Measurements from ENCODE around the gene CELF5. TPM values are rescaled to one million over a fixed set of nuclear protein-coding genes. Genes with fewer than 3 reads are reported as not detected.
"Not testable (repeated sequence)": the region's sequence is repeated elsewhere in the genome, so short reads cannot be mapped to it uniquely, and the experiment has no call there.

The CELF5 gene
- total RNA-seq, 2 donors from 2014 or later, result 0.42 to 0.57 TPM

- H3K27ac Mint-ChIP-seq, result no peak overlapping the region
Measured at GRCh38 chr19:3328743-3329142, 104.3 kb downstream of the CELF5 start.

GRCh38 chr19:3330047-3330446 lies 105.6 kb downstream of the CELF5 start:
- no peak overlapping the region for H3K4me3 Mint-ChIP-seq
- no peaks in the 10 kb centered on the region for H3K9me3 ChIP-seq (ENCODE audit: control insufficient read depth, low read length, poor library complexity, severe bottlenecking)
- no peak for DNase-seq
- no peak overlapping the region for H3K27ac Mint-ChIP-seq
- H3K4me1 Mint-ChIP-seq, result peaks cover 9% of the 10 kb centered on the region
- no peak for ATAC-seq
- peaks cover 7% of the 10 kb centered on the region for H3K27me3 Mint-ChIP-seq
- H3K36me3 Mint-ChIP-seq (ENCODE audit: low read depth), result peaks cover 2% of the 10 kb centered on the region

More at GRCh38 chr19:3328743-3329142, 104.3 kb downstream of the CELF5 start:
- H3K36me3 Mint-ChIP-seq (ENCODE audit: low read depth), result peaks cover 2% of the 10 kb centered on the region
- peaks cover 6% of the 10 kb centered on the region for H3K4me1 Mint-ChIP-seq
- no peak for ATAC-seq
- peaks cover 7% of the 10 kb centered on the region for H3K27me3 Mint-ChIP-seq
- no peaks in the 10 kb centered on the region for H3K9me3 ChIP-seq (ENCODE audit: control insufficient read depth, low read length, poor library complexity, severe bottlenecking)
- no peak overlapping the region for H3K4me3 Mint-ChIP-seq
- no peak for DNase-seq

- H3K9me3 ChIP-seq (ENCODE audit: control insufficient read depth, low read length, poor library complexity, severe bottlenecking); H3K4me1 Mint-ChIP-seq; ATAC-seq; DNase-seq; H3K36me3 Mint-ChIP-seq (ENCODE audit: low read depth); H3K27me3 Mint-ChIP-seq; H3K4me3 Mint-ChIP-seq; H3K27ac Mint-ChIP-seq: not testable (repeated sequence)
Measured at GRCh38 chr19:3332232-3332631, 107.8 kb downstream of the CELF5 start.

GRCh38 chr19:3333020-3333583 lies 108.6 kb downstream of the CELF5 start:
- Mint-ChIP-seq H3K27ac (peak overlapping the region; percentile 80), H3K27me3 (no peaks in the 10 kb centered on the region), H3K4me3 (no peak overlapping the region), H3K4me1 (peaks cover 7% of the 10 kb centered on the region), H3K36me3 (ENCODE audit: low read depth) (no peaks in the 10 kb centered on the region)
- ATAC-seq (no peak), DNase-seq (no peak)
- H3K9me3 ChIP-seq (ENCODE audit: control insufficient read depth, low read length, poor library complexity, severe bottlenecking), result no peaks in the 10 kb centered on the region

GRCh38 chr19:3333662-3334061 lies 109.2 kb downstream of the CELF5 start:
- DNase-seq (no peak), ATAC-seq (no peak)
- no peak overlapping the region for H3K4me3 Mint-ChIP-seq
- H3K27me3 Mint-ChIP-seq, result no peaks in the 10 kb centered on the region
- H3K27ac Mint-ChIP-seq, result peak overlapping the region; percentile 80
- no peaks in the 10 kb centered on the region for H3K36me3 Mint-ChIP-seq (ENCODE audit: low read depth)
- no peaks in the 10 kb centered on the region for H3K9me3 ChIP-seq (ENCODE audit: control insufficient read depth, low read length, poor library complexity, severe bottlenecking)
- peaks cover 10% of the 10 kb centered on the region for H3K4me1 Mint-ChIP-seq

- H3K27me3 Mint-ChIP-seq; H3K27ac Mint-ChIP-seq; H3K9me3 ChIP-seq (ENCODE audit: control insufficient read depth, low read length, poor library complexity, severe bottlenecking); H3K4me3 Mint-ChIP-seq; DNase-seq; ATAC-seq; H3K36me3 Mint-ChIP-seq (ENCODE audit: low read depth): not testable (repeated sequence)
- peaks cover 13% of the 10 kb centered on the region for H3K4me1 Mint-ChIP-seq
Measured at GRCh38 chr19:3334749-3335430, 110.4 kb downstream of the CELF5 start.

GRCh38 chr19:3335431-3336350 lies 111.2 kb downstream of the CELF5 start:
- no peak overlapping the region for H3K27ac Mint-ChIP-seq
- H3K27me3 Mint-ChIP-seq, result no peaks in the 10 kb centered on the region
- H3K4me3 Mint-ChIP-seq, result no peak overlapping the region
- H3K36me3 Mint-ChIP-seq (ENCODE audit: low read depth), result no peaks in the 10 kb centered on the region
- DNase-seq (no peak), ATAC-seq (no peak)
- peaks cover 13% of the 10 kb centered on the region for H3K4me1 Mint-ChIP-seq
- no peaks in the 10 kb centered on the region for H3K9me3 ChIP-seq (ENCODE audit: control insufficient read depth, low read length, poor library complexity, severe bottlenecking)

- DNase-seq (no peak), ATAC-seq (no peak)
- Mint-ChIP-seq H3K36me3 (ENCODE audit: low read depth) (no peaks in the 10 kb centered on the region), H3K4me1 (peaks cover 13% of the 10 kb centered on the region), H3K27me3 (no peaks in the 10 kb centered on the region), H3K27ac (no peak overlapping the region), H3K4me3 (no peak overlapping the region)
- no peaks in the 10 kb centered on the region for H3K9me3 ChIP-seq (ENCODE audit: control insufficient read depth, low read length, poor library complexity, severe bottlenecking)
Measured at GRCh38 chr19:3336351-3336679, 111.9 kb downstream of the CELF5 start.

GRCh38 chr19:3336680-3337523 lies 112.4 kb downstream of the CELF5 start:
- Mint-ChIP-seq H3K36me3 (ENCODE audit: low read depth) (no peaks in the 10 kb centered on the region), H3K4me3 (no peak overlapping the region), H3K27me3 (no peaks in the 10 kb centered on the region), H3K27ac (no peak overlapping the region), H3K4me1 (peaks cover 13% of the 10 kb centered on the region)
- ATAC-seq, result no peak
- H3K9me3 ChIP-seq (ENCODE audit: control insufficient read depth, low read length, poor library complexity, severe bottlenecking), result no peaks in the 10 kb centered on the region
- DNase-seq, result no peak

GRCh38 chr19:3338541-3339181 lies 114.2 kb downstream of the CELF5 start:
- H3K27me3 Mint-ChIP-seq, result no peaks in the 10 kb centered on the region
- no peaks in the 10 kb centered on the region for H3K36me3 Mint-ChIP-seq (ENCODE audit: low read depth)
- no peaks in the 10 kb centered on the region for H3K9me3 ChIP-seq (ENCODE audit: control insufficient read depth, low read length, poor library complexity, severe bottlenecking)
- H3K4me1 Mint-ChIP-seq, result peaks cover 9% of the 10 kb centered on the region
- H3K4me3 Mint-ChIP-seq, result peak overlapping the region; percentile 86
- peak; percentile 98 for ATAC-seq
- peak overlapping the region; percentile 87 for H3K27ac Mint-ChIP-seq
- DNase-seq, result peak; percentile 36 to 44 (median 42)

- no peaks in the 10 kb centered on the region for H3K9me3 ChIP-seq (ENCODE audit: control insufficient read depth, low read length, poor library complexity, severe bottlenecking)
- no peak overlapping the region for H3K27ac Mint-ChIP-seq
- DNase-seq, result no peak
- peak overlapping the region; percentile 49 for H3K4me3 Mint-ChIP-seq
- H3K36me3 Mint-ChIP-seq (ENCODE audit: low read depth), result no peaks in the 10 kb centered on the region
- H3K27me3 Mint-ChIP-seq, result no peaks in the 10 kb centered on the region
- peaks cover 6% of the 10 kb centered on the region for H3K4me1 Mint-ChIP-seq
- ATAC-seq, result no peak
Measured at GRCh38 chr19:3340340-3340739, 115.9 kb downstream of the CELF5 start.

- Mint-ChIP-seq H3K27ac (no peak overlapping the region), H3K4me3 (no peak overlapping the region), H3K27me3 (no peaks in the 10 kb centered on the region), H3K36me3 (ENCODE audit: low read depth) (no peaks in the 10 kb centered on the region), H3K4me1 (peaks cover 6% of the 10 kb centered on the region)
- ATAC-seq (no peak), DNase-seq (no peak)
- H3K9me3 ChIP-seq (ENCODE audit: control insufficient read depth, low read length, poor library complexity, severe bottlenecking), result no peaks in the 10 kb centered on the region
Measured at GRCh38 chr19:3342246-3342645, 117.8 kb downstream of the CELF5 start.
